Measurements from ENCODE around the gene RSPH1. TPM values are rescaled to one million over a fixed set of nuclear protein-coding genes. Genes with fewer than 3 reads are reported as not detected.
"Not testable (repeated sequence)": the region's sequence is repeated elsewhere in the genome, so short reads cannot be mapped to it uniquely, and the experiment has no call there.

RSPH1 gene
- total RNA-seq, 1 experiment from 2014 or later = not detected

DNA sequence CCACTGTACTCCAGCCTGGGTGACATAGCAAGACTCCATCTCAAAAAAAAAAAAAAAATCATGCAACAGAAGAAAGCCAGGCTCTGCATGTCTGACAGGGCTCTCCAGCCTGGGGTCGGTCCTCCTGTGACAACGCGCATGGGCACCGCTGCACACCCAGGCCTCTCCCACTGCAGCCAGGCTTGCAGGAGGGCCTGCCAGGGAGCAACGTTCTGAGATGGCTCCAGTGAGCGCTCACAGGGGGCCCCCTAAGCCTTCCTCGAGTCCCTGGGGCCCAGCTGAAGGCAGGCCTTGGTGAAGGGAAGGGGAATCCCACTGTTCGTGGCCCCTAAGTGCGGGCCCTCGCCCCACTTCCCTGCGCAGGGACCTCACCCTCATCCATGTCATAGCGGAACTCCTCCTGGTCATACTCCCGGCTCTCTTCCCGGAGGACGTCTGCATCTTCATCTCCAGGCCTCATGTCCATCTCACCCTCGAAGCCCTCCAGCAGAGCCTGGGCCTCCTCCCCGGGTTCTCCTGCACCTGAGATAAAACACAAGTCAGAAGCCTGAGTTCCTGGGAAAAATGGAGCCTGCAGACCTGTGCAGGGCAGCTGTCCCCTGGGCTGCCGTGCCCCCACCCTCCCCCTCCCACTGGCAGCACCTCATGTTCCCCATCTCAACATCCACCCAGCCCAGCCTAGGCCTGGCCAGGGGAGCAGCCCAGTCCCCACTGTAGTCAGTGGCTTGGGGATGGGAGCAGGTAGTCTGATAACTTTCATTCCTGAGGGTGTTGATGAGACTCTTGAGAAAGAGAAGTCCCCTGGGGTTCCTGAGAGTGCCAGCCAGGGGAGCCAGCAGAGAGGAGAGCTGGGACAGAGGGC is 20.3 kb downstream of the RSPH1 start:
- no peak for DNase-seq

GRCh38 chr21:42475036-42475435 is 21.0 kb downstream of the RSPH1 start:
- Histone ChIP-seq H3K27me3 (ENCODE audit: control insufficient read depth, insufficient read depth, low read length) (no peaks in the 10 kb centered on the region; the same call in 1 of the 2 replicates), H3K4me3 (ENCODE audit: insufficient read depth, low read depth, low read length) (no peak overlapping the region), H3K36me3 (replicated peaks; ENCODE audit: control insufficient read depth, insufficient read depth, low read length) (no peaks in the 10 kb centered on the region)
- no peak for DNase-seq

More for the DNA sequence above, 20.3 kb downstream of the RSPH1 start:
- Histone ChIP-seq H3K27me3 (ENCODE audit: control insufficient read depth, insufficient read depth, low read length) (no peaks in the 10 kb centered on the region; the same call in 1 of the 2 replicates), H3K36me3 (replicated peaks; ENCODE audit: control insufficient read depth, insufficient read depth, low read length) (no peaks in the 10 kb centered on the region), H3K4me3 (ENCODE audit: insufficient read depth, low read depth, low read length) (no peak overlapping the region)

GRCh38 chr21:42474043-42474831 is 21.8 kb downstream of the RSPH1 start:
- H3K36me3 ChIP-seq (replicated peaks; ENCODE audit: control insufficient read depth, insufficient read depth, low read length) = no peaks in the 10 kb centered on the region
- no peak overlapping the region for H3K4me3 ChIP-seq (ENCODE audit: insufficient read depth, low read depth, low read length)
- peak; percentile 71 for DNase-seq
- no peaks in the 10 kb centered on the region; the same call in 1 of the 2 replicates for H3K27me3 ChIP-seq (ENCODE audit: control insufficient read depth, insufficient read depth, low read length)

GRCh38 chr21:42473498-42474042 is 22.5 kb downstream of the RSPH1 start:
- DNase-seq = no peak
- Histone ChIP-seq H3K4me3 (ENCODE audit: insufficient read depth, low read depth, low read length) (no peak overlapping the region), H3K36me3 (replicated peaks; ENCODE audit: control insufficient read depth, insufficient read depth, low read length) (no peaks in the 10 kb centered on the region), H3K27me3 (ENCODE audit: control insufficient read depth, insufficient read depth, low read length) (no peaks in the 10 kb centered on the region; the same call in 1 of the 2 replicates)

GRCh38 chr21:42472521-42472920 is 23.5 kb downstream of the RSPH1 start:
- H3K36me3 ChIP-seq (replicated peaks; ENCODE audit: control insufficient read depth, insufficient read depth, low read length) = no peaks in the 10 kb centered on the region
- H3K4me3 ChIP-seq (ENCODE audit: insufficient read depth, low read depth, low read length) = no peak overlapping the region
- no peak for DNase-seq
- H3K27me3 ChIP-seq (ENCODE audit: control insufficient read depth, insufficient read depth, low read length) = no peaks in the 10 kb centered on the region; the same call in 1 of the 2 replicates

DNA sequence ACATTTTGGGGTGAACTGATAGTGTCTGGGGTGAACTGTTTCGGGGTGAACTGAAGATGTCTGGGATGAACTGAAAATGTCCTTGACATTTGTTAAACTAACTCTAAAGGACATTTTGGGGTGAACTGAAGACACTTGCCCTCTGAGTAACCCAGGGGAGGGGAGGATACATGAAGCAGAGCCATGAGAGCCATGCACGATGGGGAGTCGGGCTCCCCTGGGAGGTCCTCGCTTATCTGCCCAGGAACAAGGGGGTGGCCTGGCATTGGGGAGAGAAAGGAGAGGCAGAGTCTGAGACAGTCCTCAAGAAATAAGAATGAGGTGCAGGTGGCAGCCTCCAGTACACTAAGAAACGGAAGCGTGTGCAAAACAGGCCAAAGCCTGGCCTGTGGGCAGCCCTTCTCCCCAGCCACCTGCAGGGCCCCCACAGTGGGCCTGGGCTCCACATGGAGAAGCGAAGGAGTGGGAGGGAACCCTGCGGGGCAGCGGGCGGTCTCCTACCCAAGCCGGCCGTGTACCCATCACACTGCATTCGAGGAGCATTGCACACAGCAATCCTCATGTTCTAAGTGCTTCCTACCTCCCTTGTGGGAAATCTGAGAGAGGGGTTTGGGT is 24.2 kb downstream of the RSPH1 start:
- H3K36me3 ChIP-seq (replicated peaks; ENCODE audit: control insufficient read depth, insufficient read depth, low read length) = no peaks in the 10 kb centered on the region
- no peak for DNase-seq
- H3K4me3 ChIP-seq (ENCODE audit: insufficient read depth, low read depth, low read length) = no peak overlapping the region
- no peaks in the 10 kb centered on the region; the same call in 1 of the 2 replicates for H3K27me3 ChIP-seq (ENCODE audit: control insufficient read depth, insufficient read depth, low read length)

- no peak for DNase-seq
- Histone ChIP-seq H3K36me3 (replicated peaks; ENCODE audit: control insufficient read depth, insufficient read depth, low read length) (no peaks in the 10 kb centered on the region), H3K27me3 (ENCODE audit: control insufficient read depth, insufficient read depth, low read length) (no peaks in the 10 kb centered on the region), H3K4me3 (ENCODE audit: insufficient read depth, low read depth, low read length) (no peak overlapping the region)
Measured at GRCh38 chr21:42471206-42471605, 24.8 kb downstream of the RSPH1 start.

DNA sequence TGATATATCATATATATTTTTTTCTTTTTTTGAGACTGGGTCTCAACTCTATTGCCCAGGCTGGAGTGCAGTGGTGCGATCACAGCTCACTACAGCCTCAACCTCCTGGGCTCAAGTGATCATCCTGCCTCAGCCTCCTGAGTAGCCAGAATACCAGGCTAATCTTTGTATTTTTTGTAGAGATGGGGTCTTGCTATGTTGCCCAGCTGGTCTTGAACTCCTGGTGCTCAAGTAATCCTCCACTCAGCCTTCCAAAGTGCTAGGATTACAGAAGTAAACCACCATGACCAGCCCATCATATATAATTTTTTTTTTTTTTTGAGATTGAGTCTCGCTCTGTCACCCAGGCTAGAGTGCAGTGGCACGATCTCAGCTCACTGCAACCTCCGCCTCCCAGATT is 26.3 kb downstream of the RSPH1 start:
- H3K4me3 ChIP-seq (ENCODE audit: insufficient read depth, low read depth, low read length); H3K36me3 ChIP-seq (replicated peaks; ENCODE audit: control insufficient read depth, insufficient read depth, low read length); DNase-seq; H3K27me3 ChIP-seq (ENCODE audit: control insufficient read depth, insufficient read depth, low read length): not testable (repeated sequence)

- no peak for DNase-seq
- Histone ChIP-seq H3K36me3 (replicated peaks; ENCODE audit: control insufficient read depth, insufficient read depth, low read length) (no peaks in the 10 kb centered on the region), H3K4me3 (ENCODE audit: insufficient read depth, low read depth, low read length) (no peak overlapping the region), H3K27me3 (ENCODE audit: control insufficient read depth, insufficient read depth, low read length) (no peaks in the 10 kb centered on the region)
Measured at GRCh38 chr21:42469272-42469671, 26.8 kb downstream of the RSPH1 start.

- no peak for DNase-seq
- H3K27me3 ChIP-seq (ENCODE audit: control insufficient read depth, insufficient read depth, low read length) = no peaks in the 10 kb centered on the region
- H3K36me3 ChIP-seq (replicated peaks; ENCODE audit: control insufficient read depth, insufficient read depth, low read length) = no peaks in the 10 kb centered on the region
- H3K4me3 ChIP-seq (ENCODE audit: insufficient read depth, low read depth, low read length) = no peak overlapping the region
Measured at GRCh38 chr21:42468491-42469131, 27.4 kb downstream of the RSPH1 start.

DNA sequence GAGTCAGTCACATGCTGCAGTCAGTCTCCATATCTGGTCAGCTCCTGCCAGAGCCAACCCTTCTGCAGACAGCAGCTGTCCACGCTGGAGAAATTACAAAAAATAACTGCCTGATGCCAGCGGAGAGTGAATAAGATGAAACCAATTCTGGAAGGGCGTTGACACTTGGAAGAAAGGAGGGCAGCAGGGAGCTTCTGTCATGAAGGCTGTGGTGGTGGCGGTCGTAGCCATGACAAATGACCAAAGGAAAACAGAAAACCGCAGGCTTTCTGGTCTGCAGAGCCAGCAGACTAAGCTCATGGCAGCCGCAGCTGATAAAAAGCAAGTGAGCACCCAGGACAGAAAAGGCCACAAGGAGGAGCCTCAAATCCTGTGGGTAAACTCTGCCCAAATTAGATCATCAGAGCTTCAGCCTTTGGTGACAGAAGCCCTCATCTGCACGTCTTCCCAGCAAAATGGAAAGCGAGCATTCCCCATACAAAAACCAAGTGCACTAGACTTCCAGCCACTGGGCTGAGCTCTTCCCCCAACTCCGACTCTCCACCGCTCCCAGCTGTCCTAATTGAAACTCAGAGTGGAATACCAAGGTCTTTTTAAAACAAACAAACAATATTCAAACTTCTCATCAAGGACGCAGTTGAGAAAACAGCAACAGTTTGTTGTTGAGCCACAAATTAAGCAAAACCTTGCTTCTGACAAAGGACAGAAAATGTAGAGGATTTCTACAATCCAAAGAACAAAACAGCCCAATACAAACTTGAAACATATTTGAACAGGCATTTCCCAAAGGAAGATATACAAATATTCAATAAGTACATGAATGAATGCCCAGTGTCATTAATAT is 28.7 kb downstream of the RSPH1 start:
- peak; percentile 68 for DNase-seq
- Histone ChIP-seq H3K4me3 (ENCODE audit: insufficient read depth, low read depth, low read length) (no peak overlapping the region), H3K36me3 (replicated peaks; ENCODE audit: control insufficient read depth, insufficient read depth, low read length) (no peaks in the 10 kb centered on the region), H3K27me3 (ENCODE audit: control insufficient read depth, insufficient read depth, low read length) (no peaks in the 10 kb centered on the region)

DNA sequence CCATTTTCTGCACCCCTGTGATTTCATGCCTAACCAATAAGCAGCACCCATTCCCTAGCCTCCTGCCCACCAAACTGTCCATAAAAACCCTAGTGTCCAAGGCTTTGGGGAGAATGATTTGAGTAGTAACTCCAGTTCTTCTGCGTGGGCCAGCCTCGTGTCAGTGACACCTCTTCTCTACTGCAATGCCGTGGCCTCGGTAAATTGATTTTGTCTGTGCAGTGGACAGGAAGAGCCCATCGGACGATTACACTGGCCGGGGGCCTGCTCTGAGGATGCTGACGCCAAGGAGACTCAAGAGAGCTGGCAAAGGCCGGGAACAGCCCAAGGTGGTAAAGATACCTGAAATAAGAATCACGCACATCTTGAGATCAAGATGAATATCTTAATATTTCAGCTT is 29.3 kb downstream of the RSPH1 start:
- DNase-seq = no peak
- H3K27me3 ChIP-seq (ENCODE audit: control insufficient read depth, insufficient read depth, low read length) = no peaks in the 10 kb centered on the region
- H3K4me3 ChIP-seq (ENCODE audit: insufficient read depth, low read depth, low read length) = no peak overlapping the region
- H3K36me3 ChIP-seq (replicated peaks; ENCODE audit: control insufficient read depth, insufficient read depth, low read length) = no peaks in the 10 kb centered on the region

GRCh38 chr21:42465803-42466127 is 30.3 kb downstream of the RSPH1 start:
- H3K36me3 ChIP-seq (replicated peaks; ENCODE audit: control insufficient read depth, insufficient read depth, low read length) = no peaks in the 10 kb centered on the region
- no peaks in the 10 kb centered on the region for H3K27me3 ChIP-seq (ENCODE audit: control insufficient read depth, insufficient read depth, low read length)
- H3K4me3 ChIP-seq (ENCODE audit: insufficient read depth, low read depth, low read length) = no peak overlapping the region
- DNase-seq = no peak
